T-helper 17 cell (primary cell): ENCODE measurements around the gene NR3C1. TPM values are rescaled to one million over a fixed set of nuclear protein-coding genes. Genes with fewer than 3 reads are reported as not detected.
A peak's percentile ranks its signal among the peaks of the same experiment; 100 is the strongest.

Experiments used
- ATAC-seq: fragments of 150-1000 bp; cut with Tn5 transposase; 2 replicates; pipeline ENCODE4 v1.10.0; 2021; ENCODE audit warnings: mild to moderate bottlenecking, moderate library complexity
- DNase-seq, 3 donors: peaks; one replicate each; pipeline versions ENCODE4 v3.0.0 to v3.0.0-alpha.2; 2020 to 2021
- H3K9me3 ChIP-seq: one replicate; pipeline ENCODE4 v1.7.0; 2013; ENCODE audit warnings: low read length, mild to moderate bottlenecking; ENCODE audit not compliant: control insufficient read depth, poor library complexity, severe bottlenecking
- H3K27ac Mint-ChIP-seq: one replicate; pipeline ENCODE4 v1.8.0; 2022; ENCODE audit warnings: mild to moderate bottlenecking, moderate library complexity, mixed read lengths
- H3K27me3 Mint-ChIP-seq: one replicate; pipeline ENCODE4 v1.8.0; 2022; ENCODE audit warnings: mixed read lengths
- H3K36me3 Mint-ChIP-seq: one replicate; pipeline ENCODE4 v1.8.0; 2022; ENCODE audit warnings: low read depth, mixed read lengths
- H3K4me1 Mint-ChIP-seq: one replicate; pipeline ENCODE4 v1.8.0; 2022; ENCODE audit warnings: mild to moderate bottlenecking, mixed read lengths
- H3K4me3 Mint-ChIP-seq: one replicate; pipeline ENCODE4 v1.8.0; 2022; ENCODE audit warnings: mild to moderate bottlenecking, moderate library complexity, mixed read lengths
- total RNA-seq, 4 donors: library from RNA in 2 of 4; stranded (reverse) in 2 of 4; gene quantifications; one replicate each; pipeline ENCODE4 v1.2.3 and lab custom pipeline; 2022 to 2026

Gene NR3C1
- total RNA-seq, 2 donors from 2014 or later: 118 to 133 TPM

GRCh38 chr5:143384865-143385657 is 18.4 kb downstream of the NR3C1 start:
- Mint-ChIP-seq H3K4me1 (peaks cover 48% of the 10 kb centered on the region), H3K27ac (no peak overlapping the region), H3K36me3 (peaks cover 9% of the 10 kb centered on the region), H3K4me3 (peak overlapping the region; percentile 2), H3K27me3 (no peaks in the 10 kb centered on the region)
- DNase-seq (no peak), ATAC-seq (no peak)
- no peaks in the 10 kb centered on the region for H3K9me3 ChIP-seq

- peaks cover 7% of the 10 kb centered on the region for H3K36me3 Mint-ChIP-seq
- H3K4me1 Mint-ChIP-seq: peaks cover 53% of the 10 kb centered on the region
- ATAC-seq (no peak), DNase-seq (no peak)
- no peak overlapping the region for H3K27ac Mint-ChIP-seq
- no peaks in the 10 kb centered on the region for H3K27me3 Mint-ChIP-seq
- H3K9me3 ChIP-seq: no peaks in the 10 kb centered on the region
- no peak overlapping the region for H3K4me3 Mint-ChIP-seq
Measured at GRCh38 chr5:143383988-143384387, 19.5 kb downstream of the NR3C1 start.

- no peak for ATAC-seq
- no peak overlapping the region for H3K4me3 Mint-ChIP-seq
Measured at GRCh38 chr5:143379606-143380005, 23.9 kb downstream of the NR3C1 start.

DNA sequence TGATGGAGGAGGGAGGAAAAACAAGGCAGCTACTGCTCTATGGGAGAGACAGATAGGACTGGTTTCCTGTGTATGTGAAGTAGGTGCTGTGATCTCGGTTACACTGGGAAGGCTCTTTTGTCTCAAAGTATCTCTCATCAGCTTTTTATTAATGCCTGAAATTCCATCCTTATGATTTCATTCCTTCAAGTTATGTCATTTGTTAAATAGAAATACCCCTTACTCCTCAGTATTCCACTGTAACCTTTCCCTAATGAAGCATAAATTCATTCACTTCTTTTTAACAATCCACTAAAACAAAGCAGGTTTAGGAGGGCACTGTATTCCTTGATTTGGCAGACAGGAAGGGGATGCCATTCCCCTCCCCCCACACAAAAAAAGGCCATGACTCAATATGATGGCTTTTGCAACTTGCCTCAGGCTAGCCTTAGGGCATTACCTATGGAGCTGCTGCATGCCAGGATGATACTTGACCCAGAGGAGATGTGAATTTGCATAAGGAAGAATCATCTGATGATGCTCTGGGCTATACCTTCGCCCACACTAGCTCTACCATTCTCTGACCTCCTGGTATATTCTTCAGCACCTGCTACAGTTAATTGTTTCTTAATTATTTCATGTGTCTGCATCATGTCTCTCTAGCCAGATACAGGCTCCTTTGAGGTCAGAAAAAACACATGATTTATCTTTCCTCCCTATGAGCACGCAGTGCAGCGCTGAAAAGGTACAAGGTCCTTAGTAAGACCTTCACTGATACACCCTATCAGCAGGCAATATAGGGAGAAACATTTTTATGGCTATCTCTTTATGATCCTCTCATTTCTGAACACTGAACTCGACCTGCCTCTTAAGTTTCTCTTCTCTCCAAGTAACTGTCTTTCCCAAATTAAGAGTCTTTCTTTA is 26.3 kb downstream of the NR3C1 start:
- H3K27ac Mint-ChIP-seq: peak overlapping the region; percentile 72
- no peaks in the 10 kb centered on the region for H3K27me3 Mint-ChIP-seq
- peaks cover 58% of the 10 kb centered on the region for H3K4me1 Mint-ChIP-seq
- ATAC-seq: peak; percentile 16
- DNase-seq: no peak
- H3K9me3 ChIP-seq: no peaks in the 10 kb centered on the region
- H3K36me3 Mint-ChIP-seq: no peaks in the 10 kb centered on the region
- peak overlapping the region; percentile 19 for H3K4me3 Mint-ChIP-seq

More at GRCh38 chr5:143379606-143380005, 23.9 kb downstream of the NR3C1 start:
- Mint-ChIP-seq H3K4me1 (peaks cover 63% of the 10 kb centered on the region), H3K27me3 (no peaks in the 10 kb centered on the region), H3K36me3 (no peaks in the 10 kb centered on the region), H3K27ac (peak overlapping the region; percentile 34)
- no peaks in the 10 kb centered on the region for H3K9me3 ChIP-seq
- no peak for DNase-seq

- Mint-ChIP-seq H3K4me3 (peak overlapping the region; percentile 19), H3K36me3 (peaks cover 3% of the 10 kb centered on the region), H3K4me1 (peaks cover 58% of the 10 kb centered on the region), H3K27me3 (no peaks in the 10 kb centered on the region), H3K27ac (no peak overlapping the region)
- ATAC-seq (no peak), DNase-seq (no peak)
- no peaks in the 10 kb centered on the region for H3K9me3 ChIP-seq
Measured at GRCh38 chr5:143376195-143376779, 27.2 kb downstream of the NR3C1 start.

- H3K4me1 Mint-ChIP-seq: peaks cover 53% of the 10 kb centered on the region
- H3K36me3 Mint-ChIP-seq: peaks cover 3% of the 10 kb centered on the region
- no peaks in the 10 kb centered on the region for H3K9me3 ChIP-seq
- DNase-seq (no peak), ATAC-seq (no peak)
- H3K27me3 Mint-ChIP-seq: no peaks in the 10 kb centered on the region
- no peak overlapping the region for H3K4me3 Mint-ChIP-seq
- peak overlapping the region; percentile 59 for H3K27ac Mint-ChIP-seq
Measured at GRCh38 chr5:143374496-143375217, 28.8 kb downstream of the NR3C1 start.

DNA sequence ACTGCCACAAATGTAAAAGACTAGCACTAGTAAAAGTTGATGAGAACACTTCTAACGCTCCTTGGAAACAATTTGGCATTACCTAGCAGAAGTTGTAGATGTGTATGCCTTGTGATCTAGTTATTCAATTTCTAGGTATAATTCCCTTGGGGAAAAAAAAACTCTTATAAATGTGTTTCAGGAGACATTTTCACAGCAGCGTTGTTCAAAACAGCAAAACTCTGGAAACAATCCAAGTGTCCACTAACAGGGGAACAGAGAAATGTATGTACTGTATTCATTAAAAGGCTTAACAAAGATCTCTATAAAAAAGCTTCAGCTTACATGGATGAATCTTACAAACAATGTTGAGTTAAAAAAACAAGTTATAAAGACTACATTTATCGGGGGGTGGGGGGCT is 30.4 kb downstream of the NR3C1 start:
- DNase-seq: no peak
- H3K9me3 ChIP-seq: no peaks in the 10 kb centered on the region
- H3K27me3 Mint-ChIP-seq: no peaks in the 10 kb centered on the region
- peak overlapping the region; percentile 59 for H3K27ac Mint-ChIP-seq
- H3K4me1 Mint-ChIP-seq: peaks cover 53% of the 10 kb centered on the region
- ATAC-seq: no peak
- no peak overlapping the region for H3K4me3 Mint-ChIP-seq
- peaks cover 5% of the 10 kb centered on the region for H3K36me3 Mint-ChIP-seq

GRCh38 chr5:143372187-143372829 is 31.2 kb downstream of the NR3C1 start:
- Mint-ChIP-seq H3K36me3 (peaks cover 5% of the 10 kb centered on the region), H3K27me3 (no peaks in the 10 kb centered on the region), H3K4me3 (no peak overlapping the region), H3K4me1 (peaks cover 46% of the 10 kb centered on the region), H3K27ac (no peak overlapping the region)
- ATAC-seq (no peak), DNase-seq (no peak)
- no peaks in the 10 kb centered on the region for H3K9me3 ChIP-seq

DNA sequence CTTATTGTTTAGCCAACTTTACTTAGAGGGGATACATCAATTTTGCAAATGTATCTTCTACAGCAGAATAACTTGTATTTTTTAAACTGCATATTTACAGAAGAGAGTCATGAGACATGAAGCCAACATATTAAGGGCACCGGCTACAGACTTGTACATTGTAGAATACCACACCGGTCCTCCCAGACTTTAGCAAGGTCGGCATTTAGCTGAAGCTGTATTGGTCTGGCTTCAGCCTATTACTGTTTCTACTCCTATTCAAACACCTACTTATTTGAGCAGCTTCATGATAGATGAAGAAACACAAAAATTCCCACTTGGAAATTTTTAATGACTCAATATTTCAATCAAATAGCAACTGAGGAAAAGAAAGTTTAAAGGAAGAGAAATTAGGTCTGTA is 33.0 kb downstream of the NR3C1 start:
- no peak for DNase-seq
- ATAC-seq: no peak
- Mint-ChIP-seq H3K4me3 (no peak overlapping the region), H3K27me3 (no peaks in the 10 kb centered on the region), H3K36me3 (peaks cover 8% of the 10 kb centered on the region), H3K27ac (no peak overlapping the region), H3K4me1 (peaks cover 43% of the 10 kb centered on the region)
- H3K9me3 ChIP-seq: no peaks in the 10 kb centered on the region

GRCh38 chr5:143364061-143364460 is 39.4 kb downstream of the NR3C1 start:
- peaks cover 47% of the 10 kb centered on the region for H3K4me1 Mint-ChIP-seq
- H3K36me3 Mint-ChIP-seq: peaks cover 7% of the 10 kb centered on the region

DNA sequence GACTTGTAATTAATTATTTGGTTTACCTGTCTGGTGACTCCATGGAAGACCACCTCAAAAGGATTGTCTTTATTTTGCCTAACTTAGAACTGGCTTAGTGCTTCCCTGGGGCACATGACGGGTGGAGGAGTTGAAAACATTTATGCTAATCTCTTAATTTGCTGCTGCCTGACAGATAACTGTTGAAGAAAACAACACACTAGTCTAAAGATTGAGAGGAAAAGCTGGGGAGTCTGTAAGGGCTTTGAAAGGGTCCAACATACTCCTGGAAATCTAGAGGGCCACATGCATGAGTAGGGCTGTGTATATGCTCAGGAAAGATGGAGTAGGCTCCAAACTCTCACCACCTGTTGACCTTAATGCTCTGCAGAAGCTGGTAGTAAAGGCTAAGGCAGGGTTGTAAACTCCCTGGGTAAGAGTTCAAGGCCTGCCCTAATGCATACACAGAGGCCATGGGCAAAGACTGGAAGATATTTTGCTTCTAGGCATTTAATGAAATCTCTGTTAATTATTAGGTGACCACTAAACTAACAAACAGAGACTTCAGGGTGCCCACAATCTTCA is 40.7 kb downstream of the NR3C1 start:
- H3K4me1 Mint-ChIP-seq: peaks cover 47% of the 10 kb centered on the region

More at GRCh38 chr5:143364061-143364460, 39.4 kb downstream of the NR3C1 start:
- Mint-ChIP-seq H3K4me3 (no peak overlapping the region), H3K27ac (peak overlapping the region; percentile 30), H3K27me3 (no peaks in the 10 kb centered on the region)
- H3K9me3 ChIP-seq: no peaks in the 10 kb centered on the region
- DNase-seq (no peak), ATAC-seq (no peak)

DNA sequence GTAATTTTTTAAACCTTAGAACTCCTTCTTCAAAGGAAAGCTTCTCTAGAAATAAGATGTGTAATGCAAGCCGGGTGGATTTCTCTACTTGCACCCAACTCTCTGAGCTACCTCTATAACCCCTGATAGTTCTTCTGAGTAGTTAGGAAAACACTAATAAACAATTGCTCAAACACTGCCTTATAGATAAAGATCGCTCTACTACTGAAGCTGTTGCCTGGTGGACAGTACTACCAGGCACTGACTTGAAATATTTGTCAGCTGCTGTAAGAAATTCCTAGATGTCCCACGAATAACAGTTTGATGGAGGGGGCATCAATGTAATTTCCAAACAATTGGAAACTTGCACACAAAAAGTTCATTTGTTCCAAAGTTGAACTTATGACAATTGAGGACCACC is 42.0 kb downstream of the NR3C1 start:
- no peaks in the 10 kb centered on the region for H3K9me3 ChIP-seq
- no peak overlapping the region for H3K4me3 Mint-ChIP-seq
- peaks cover 48% of the 10 kb centered on the region for H3K4me1 Mint-ChIP-seq
- no peak for DNase-seq
- no peak for ATAC-seq
- no peak overlapping the region for H3K27ac Mint-ChIP-seq
- peaks cover 2% of the 10 kb centered on the region for H3K36me3 Mint-ChIP-seq
- no peaks in the 10 kb centered on the region for H3K27me3 Mint-ChIP-seq

More for the DNA sequence above, 40.7 kb downstream of the NR3C1 start:
- ATAC-seq: no peak
- Mint-ChIP-seq H3K27ac (peak overlapping the region; percentile 30), H3K36me3 (peaks cover 5% of the 10 kb centered on the region), H3K27me3 (no peaks in the 10 kb centered on the region), H3K4me3 (peak overlapping the region; percentile 63)
- DNase-seq: no peak
- H3K9me3 ChIP-seq: no peaks in the 10 kb centered on the region
